ENCODE measurements around the gene CCND2.

CCND2 gene

DNA sequence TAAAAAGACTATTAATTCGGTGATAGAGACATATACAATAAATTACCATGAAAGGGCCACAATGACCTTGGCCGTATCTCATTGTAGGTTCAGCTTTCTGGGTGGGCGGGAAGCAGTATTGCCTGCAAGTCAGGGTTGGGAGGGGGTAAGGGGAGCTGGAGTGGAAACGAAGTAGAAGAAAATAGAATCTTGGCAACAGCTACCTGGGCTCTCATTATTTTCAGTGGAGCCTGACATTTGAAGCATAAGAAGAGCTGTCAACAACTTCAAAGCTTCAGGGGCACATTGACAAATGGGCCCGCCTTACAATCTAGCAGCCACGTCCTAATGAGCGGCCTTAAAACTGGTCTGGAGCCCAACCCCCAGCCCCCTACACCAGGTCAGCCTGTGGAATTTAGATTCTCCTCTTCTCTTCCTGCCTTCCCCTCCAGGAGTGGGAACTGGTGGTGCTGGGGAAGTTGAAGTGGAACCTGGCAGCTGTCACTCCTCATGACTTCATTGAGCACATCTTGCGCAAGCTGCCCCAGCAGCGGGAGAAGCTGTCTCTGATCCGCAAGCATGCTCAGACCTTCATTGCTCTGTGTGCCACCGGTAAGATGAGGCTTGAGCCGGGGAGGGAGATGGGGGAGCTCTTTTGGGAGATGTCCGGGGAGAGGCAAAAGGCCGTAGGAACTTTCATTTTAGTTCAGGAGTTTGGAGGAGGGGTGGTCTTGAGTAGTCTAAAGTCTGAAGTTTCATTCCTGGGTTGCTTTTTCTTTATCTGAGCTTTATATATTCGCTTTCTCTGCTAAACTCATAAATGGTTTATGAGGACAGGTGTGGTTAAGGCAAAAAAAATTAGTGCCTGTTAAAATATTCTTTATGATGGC is 5.0 kb downstream of the CCND2 start:
- DNase-seq = no peak

DNA sequence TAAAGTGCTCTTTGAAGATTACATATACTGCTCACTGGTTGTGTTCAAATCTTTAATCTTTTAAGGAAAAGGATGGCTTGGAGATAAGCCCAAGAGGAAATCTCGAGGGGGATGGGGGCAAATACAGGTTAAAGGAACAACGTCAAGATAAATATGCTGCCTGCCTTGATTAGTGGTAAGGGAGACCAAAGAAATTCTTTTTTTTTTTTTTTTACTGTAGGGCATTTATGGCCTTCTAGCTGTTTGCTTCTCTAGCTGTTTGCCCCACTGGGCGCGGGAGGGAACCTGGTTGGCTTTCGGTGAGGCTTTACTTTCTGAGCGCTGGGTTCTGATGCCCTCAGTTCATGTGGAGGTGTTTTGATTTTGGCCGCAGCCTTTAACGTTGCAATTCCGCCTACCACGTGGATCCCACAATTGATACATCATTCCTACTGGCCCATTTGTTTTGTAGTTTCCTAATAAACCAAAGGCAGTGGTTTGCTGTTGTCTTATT is 5.7 kb downstream of the CCND2 start:
- no peak for DNase-seq

DNA sequence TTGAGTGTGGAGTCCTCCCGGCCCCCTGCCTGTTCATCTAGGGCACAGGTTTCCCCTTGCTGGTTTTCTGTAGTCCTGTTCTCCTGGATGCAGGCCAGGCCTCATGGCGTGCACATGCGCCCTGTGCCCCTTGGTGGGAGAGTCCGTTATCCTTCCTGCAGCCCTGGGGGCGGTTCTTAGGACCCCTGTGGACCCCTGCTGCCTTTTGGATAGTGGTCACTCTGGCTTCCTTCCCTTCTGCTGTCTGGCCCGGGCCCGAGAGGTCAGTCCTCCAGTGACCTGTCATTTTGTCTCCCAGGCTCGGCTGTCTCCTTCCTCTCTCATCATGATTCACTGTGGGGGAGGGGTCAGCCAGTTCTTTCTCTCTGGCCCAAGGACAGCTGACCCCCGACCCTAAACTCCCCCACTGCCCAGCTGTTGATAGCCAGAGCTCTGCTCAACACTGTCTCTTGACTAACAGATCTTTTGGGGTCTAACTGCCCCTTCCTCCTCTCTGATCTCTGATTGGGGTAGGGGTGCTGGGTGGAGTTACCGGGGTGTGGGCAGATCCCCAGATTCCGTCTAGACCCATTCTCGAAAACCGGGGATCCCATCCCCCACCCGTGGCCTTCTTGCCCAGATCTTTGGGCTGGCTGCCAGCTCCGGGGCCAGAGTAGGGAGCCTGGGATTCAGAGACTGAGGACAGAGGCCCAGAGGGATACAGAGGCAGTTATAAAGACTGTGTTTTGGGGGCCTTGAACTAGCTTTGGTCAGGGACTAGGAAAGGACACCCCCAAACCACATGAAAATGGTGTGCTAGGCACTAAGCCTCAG is 7.0 kb downstream of the CCND2 start:
- DNase-seq = no peak

DNA sequence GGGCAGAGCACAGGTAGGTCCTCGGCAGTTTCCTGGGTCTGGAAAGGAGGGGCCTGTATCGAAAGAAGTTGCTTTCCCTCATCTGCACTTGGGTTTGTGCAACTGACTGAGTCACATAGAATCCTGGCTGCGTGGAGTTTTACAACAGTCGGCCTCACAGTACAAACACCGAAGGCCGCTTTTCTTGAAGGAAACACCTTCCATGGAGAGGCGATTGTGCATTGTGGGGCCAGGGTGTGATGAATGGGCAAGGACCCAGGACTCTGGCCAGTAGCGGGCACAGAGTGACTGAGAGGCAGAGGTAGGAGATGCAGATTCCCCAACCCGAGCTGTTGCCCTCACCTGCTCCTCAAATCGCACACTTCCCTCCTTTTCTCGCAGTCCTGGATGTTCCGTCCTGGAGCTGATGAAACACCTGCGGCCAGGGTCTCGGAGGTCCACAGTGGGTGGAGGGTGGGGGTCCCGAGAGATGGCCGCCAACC is 7.7 kb downstream of the CCND2 start:
- no peak for DNase-seq

DNA sequence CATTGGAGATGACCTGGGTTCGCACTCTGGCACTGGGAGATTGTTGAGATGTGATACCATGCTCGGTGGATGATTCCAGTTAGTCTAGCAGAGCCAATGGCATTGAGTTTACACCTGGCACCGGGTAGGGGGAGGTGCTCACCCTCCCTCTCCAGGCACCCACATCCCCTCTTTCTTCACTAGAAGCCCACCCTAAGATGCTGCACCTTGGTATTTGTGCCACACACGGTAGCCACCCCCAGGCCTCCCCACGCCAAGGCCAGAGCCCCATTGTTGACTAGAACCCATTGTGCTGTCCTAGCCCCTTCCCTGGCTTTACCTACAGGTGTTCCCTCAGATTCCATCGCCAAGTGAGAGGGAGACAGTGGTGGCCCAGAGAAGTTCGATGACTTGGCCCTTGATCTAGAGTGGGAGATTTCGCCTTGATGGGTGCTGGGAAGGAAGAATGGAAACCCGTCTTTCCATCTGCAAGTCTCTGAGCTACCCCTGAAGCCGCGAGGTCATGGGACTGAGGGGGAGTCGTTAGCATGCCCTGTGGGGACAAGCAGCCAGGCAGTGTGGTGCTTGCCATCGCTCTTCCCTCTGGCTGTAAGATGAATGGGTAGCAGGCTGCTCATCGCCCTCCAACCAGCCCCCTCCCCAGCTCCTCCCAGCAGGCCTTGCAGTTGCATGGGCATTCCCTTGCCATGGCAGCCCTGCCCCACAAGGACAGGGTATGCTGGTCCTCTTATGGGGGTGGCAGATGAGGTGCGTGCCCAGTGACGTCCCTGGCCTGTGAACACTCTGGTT is 8.7 kb downstream of the CCND2 start:
- no peak for DNase-seq

DNA sequence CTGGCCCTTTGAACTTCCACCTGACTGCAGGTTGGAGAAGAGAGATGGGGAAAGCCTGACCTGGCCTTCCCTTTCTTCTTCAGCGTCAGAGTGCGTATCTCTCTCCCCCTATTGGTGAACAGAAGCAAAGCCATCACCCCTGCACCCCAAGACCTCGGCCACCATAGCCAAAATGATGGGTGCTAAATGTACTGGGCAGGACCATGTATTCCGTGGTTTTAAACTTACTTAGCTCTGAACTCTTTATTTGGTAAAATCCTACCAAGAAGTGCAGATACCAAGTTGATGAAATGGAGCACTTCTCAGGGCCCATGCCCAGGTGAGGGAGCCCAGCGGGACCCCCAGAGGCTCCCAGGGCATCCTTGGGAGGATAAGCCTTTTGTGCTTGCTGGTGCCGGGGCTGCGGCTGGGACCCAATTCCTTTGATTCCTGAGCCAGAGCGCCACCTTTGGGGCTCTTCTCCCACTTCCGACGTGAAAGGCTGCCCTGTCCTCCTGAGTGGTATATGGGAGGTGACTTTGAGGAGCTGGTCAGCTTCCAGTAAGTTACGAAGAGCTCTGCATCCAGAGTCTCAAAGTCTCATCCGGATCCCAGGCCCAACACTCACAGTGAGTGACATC is 9.4 kb downstream of the CCND2 start:
- DNase-seq = no peak

DNA sequence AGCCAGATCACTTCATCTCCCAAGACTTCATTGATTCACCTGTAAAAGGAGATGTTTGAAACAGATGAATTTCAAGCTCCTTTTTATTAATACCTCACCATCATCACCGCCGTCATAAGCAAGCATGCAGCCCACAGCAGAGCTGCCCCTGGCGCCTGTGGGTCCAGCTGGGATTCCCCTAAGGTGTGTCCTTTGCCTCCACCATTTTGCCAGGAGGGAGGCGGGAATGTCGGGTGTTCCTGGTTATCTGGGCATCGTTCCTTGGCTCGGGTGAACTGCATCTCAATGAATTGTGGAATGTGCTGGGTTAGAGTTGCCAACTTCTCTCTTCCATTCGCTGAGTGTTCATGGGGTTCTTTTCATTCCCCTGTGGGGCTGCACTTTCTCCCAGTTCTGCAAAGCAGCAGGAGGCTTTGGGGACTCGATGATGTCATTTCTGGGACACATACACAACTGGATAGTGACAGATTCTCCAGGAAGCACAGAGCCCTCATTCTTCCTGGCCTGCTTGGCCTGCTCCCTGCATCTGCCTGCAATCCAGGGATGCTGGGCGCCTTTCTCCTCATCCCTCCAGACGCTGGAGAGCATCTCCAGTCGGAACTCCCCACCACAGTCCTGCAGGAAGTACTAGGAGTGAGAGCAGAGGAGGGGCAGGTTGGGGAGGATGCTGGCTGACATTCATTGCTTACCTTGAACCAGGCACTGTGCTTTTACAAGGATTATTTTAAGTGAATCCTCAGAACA is 10.1 kb downstream of the CCND2 start:
- no peak for DNase-seq

DNA sequence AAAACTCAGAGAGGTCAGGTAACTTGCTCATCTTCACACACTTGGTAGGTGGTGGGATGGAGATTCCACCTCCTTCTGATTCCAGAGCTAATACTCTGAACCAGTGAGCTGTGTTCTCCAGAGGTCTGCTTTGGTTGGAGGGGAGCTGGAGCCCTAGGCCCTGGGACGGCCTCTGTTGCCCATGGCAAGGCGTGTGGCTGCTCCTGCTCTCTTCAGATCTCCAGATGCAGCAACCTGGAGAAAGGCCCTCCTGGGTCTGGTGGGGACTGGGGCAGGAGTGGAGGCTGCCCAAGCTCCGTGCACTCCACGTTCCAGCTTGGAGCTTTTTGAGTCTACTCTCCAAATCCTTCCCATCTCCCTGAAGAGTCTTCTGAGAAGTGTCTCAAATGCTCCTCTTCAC is 10.7 kb downstream of the CCND2 start:
- DNase-seq = no peak

DNA sequence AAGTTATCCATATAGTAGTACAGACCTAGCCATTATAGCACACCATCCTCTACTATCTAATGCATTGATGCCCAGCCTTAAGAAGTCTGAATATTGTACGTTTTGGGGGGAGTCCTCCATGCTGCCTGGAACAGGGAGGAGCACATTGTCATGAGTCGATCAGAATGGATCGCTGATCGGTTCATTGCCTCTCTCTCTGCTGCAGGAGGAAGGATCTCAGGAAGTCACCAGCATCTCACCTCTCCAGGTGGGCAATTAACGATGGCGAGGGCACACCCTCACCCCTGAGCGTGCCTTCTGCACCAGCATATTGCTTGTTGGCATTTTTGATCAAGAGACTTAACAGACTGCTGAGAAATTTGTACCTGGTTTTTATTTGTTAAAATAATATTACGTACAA is 11.5 kb downstream of the CCND2 start:
- no peak for DNase-seq

DNA sequence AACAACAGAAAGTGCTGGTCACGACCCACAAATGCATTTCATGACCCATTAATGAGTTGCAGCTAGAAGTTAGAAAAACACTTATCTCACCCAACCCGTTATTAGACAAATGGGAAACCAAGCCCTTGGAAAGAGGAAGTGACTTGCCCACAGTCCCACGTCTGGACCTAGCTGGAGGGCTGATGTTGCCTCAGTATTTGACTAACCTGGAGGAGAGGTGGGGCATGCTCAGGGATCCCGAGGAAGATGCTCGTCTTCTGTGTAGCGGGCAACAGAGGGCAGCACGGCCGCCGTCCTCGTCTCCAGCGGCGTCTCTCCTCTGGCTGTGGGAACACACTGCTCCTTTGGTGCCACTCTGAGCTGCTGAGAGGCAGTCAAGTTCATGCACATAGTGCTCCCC is 12.7 kb downstream of the CCND2 start:
- DNase-seq = no peak

DNA sequence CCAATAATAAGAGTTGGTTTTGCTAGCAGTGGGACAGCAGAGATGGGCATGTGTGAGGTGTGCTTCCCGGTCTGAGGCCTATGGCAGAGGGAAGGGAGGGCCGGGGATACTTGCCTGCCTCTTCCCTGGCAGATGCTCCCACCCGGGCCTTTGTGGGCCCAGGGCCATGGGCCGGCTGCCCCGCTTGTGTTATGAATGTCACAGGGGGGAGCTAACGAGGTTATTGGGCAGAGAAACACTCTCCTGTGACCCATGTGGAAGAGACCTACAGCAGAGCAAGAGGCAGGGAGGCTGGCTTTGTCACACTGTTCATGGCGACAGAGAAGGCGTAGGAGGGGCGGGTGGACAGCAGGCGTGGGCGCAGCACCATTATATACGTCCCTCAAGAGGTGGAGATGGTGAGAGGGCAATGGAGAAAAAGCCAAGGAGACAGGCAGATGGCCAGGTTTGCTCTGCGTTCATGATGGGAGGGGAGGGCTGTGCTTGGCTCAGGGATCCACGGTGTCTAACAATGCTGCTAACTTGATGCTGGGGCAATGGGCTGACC is 13.3 kb downstream of the CCND2 start:
- DNase-seq = no peak

DNA sequence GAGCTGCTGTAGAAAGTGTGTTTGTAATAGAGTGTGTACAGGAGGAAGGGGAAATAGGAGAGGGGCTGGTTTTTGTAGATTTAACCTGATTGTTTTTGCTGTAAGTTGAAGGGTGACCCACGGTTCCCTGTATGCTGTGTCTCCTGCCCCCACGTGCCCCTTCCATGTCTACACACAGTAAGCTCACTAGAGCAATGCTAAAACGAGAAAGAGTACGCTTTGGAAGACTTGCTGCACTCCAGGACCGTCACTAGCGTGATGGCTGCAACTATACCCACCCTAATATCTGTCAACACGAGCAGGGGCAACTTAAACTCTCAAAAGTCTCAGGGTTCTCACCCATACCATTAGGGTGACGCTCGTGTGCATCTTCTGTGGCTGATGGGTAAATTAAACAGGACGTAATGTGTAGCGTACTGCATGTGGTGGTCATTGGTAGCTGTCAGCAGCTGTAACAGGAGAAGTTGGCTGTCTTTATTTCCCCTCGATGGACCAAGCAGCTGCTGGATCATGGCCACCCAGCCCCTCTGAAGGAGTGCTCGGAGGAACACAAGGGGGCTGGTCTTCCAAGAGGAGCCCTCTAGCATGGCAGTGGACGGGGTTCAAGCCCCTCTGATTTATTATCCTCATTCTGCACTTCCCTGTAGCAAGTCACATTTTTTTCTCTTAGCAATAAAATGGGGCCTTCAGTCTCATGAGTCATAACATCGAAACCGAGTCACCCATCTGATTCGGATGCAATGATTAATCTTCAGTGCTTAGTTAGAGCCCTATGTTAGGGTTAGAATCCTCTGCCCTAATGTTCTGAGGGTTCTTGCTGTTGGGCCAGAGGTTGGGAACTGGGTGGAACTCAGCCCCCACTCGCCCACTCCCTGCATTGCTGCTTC is 14.0 kb downstream of the CCND2 start:
- peak; percentile 69 for DNase-seq

DNA sequence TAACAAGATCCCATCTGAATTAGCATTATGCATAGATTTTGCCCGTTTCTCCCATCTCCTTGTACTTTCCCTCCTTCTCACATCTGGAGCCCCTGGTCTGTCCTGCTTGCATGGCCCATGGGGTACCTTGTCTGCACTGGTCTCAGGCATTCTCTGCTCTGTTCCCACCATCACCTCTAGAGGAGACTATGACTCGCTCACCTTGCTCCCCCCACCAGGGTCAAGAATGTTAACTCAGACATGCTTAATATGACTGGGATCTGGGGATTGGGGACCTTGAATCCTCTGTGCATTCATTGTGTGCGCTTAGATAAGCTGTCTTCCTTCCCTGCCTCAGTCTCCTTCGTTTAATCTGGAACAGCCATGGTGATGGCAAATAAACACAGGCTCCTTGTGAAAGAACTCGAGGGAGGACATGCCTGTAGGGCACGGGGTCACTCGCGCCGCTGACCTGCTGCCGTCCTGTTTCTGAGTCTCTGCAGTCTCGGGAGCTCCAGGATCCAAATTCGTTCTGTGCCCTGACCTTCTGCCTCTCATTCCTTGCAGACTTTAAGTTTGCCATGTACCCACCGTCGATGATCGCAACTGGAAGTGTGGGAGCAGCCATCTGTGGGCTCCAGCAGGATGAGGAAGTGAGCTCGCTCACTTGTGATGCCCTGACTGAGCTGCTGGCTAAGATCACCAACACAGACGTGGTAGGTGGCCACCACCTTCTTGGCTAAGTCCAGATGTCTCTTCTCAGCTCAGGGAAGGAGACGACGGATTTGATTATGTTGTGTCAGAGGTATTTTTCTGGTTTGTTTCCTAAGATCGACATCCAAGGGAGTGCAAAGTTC is 15.0 kb downstream of the CCND2 start:
- no peak for DNase-seq

DNA sequence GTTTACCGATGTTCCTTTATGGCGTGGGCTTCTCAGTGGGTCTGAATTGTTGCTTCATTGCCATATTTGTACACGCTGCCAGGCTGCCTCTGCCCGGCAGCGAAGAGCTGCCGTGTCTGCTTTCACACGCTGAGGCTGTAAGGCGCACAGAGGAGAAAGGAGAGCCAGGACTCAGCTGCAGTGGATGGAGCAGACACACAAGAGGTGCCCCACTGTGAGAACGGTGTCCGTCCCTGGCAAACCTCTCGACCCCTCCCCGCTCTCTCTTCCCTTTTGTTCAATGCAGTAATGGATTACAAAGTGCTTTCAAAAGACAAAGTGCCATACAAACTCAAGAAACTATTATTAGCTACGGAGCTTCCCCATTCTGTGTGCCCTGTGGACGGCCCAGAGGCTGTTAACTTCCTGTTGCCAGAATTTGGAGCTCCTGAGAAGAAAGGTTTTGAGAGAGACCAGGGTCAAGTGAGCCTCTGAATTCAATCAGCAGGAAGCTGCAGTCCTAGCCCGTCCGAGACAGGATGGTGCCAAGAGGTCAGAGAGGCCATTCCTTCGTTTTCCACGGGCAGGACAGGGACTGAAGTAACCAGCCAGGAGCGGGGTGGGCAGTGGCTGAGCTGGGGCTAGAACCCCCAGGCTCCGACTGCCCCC is 15.8 kb downstream of the CCND2 start:
- DNase-seq = no peak

DNA sequence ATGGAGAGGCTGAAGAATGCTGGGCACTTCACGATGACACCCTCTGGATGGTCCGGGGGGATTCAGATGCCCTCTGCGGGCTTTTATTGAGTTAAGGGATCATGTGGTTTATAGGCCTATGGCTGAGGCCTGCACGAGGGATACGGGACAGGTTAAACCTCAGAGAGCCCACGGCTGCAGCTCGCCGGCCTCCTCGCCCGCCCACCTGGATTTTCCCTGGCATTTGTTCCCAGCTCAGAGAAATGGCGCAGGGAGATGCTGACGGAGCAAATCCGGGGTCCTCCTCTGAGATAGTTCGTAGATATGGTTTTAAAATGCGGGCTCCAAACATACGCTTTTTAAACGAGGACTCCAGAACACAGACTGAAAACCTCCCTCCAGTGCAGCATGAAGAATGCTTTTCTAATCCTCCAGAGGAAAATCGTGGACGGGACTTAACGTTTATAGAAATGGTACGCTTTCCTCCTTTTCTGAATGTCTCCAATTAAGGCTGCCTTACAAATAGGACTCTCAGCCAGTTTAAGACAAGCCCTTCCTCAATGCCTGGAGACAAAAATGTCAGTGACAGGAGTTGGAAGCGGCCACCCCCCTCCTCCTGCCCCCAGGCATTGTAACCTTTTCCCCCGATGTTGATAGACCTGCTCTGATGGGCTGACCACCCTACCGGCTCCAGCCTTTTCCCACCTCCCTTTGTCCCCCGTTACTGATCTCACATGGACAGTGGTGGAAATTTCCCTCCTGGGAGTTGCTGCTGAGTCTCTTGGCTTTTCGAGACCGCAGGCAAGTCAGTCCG is 16.6 kb downstream of the CCND2 start:
- no peak for DNase-seq

DNA sequence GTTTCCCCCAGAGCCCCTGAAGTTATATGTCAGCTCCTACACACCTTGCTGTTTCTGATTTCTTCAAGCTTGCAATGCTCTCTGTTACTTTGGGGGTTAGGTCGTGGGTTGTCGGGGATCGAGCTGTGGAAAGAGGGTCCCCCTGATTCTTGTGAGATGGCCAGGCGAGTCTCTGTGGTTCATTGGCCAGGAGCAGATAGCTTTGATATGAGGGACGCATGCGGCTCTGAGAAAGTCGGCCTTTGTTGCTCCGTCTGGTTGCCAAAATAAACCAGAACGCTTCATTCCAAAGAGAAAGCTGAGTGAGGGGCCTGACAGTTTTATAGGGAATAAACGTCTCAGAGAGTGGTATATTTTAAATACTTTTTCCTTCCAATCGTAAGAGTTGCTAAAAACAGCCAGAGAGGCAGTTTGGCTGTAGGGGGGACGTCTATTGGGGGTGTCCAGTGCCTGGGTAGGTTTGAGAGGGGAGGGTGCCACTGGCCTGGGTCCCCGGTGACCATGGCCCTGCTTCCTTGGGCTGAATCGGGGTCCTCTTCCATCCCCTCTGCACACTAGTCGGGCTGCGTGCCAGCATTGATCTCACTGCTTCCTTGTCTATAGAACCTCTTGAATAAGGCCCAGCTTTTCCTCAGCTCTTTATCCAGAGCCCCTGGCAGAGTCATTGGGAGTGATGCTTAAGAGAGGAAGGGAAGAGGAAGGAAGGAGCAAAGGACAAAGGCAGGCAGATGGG is 18.9 kb downstream of the CCND2 start:
- no peak for DNase-seq

DNA sequence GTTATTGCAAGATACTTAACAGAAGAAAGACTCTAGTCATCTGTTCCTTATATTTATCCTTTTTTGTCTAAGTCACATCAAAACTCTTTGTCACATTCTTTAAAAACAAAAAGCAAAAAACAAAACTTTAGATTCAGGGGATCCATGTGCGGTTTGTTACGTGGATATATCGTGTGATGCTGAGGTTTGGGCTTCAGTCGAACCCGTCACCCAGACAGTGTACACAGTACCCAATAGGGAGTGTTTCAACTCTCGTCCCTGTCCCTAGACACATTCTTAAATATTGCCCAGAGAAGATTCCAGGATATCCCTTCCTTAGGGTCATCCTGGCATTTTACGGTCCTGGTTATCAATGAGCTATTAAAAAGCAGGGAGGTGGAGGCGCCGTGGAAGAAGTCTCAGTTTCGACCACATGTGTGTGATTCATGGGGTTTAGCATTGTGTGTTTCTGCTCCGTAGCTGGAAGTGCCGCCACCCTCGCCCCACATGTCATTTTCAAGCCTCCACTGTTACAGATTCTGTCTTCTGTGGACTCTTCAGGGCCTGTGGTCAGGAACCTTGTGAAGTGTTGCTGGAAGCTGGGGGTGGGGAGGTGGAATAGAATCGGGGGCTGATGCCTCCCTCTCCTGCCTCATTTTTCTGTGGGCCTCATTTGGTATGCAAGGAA is 19.9 kb downstream of the CCND2 start:
- peak; percentile 68 for DNase-seq

All from activated CD4-positive, alpha-beta T cell treated with anti-CD3 and anti-CD28 coated beads, Interleukin-10, Interleukin-2, amounts not matched to agents 100 ng/mL and 50 ng/mL, durations not matched to agents 16 hours and 8 hours (primary cell).